OCI-LY1 (cell line): Measurements from ENCODE around the gene SLC30A3.
A peak's percentile ranks its signal among the peaks of the same experiment; 100 is the strongest.

ENCODE experiments used
- H2AFZ ChIP-seq: fragments of 200-600 bp; sonication (generic), shearing (Covaris generic); 2 replicates; pipeline ENCODE4 v1.6.0; 2014; ENCODE audit warnings: antibody characterized with exemption, mild to moderate bottlenecking, low read length
- H3F3A ChIP-seq: fragments of 200-600 bp; sonication (generic), shearing (Covaris generic); 2 replicates; pipeline ENCODE4 v1.6.0; 2014; ENCODE audit warnings: mild to moderate bottlenecking, antibody characterized with exemption, low read length, moderate library complexity; ENCODE audit not compliant: insufficient read depth
- H3K27ac ChIP-seq: fragments of 200-600 bp; sonication (generic); 2 replicates; pipeline ENCODE4 v1.5.1; 2014; ENCODE audit warnings: low read length, mixed run types, mild to moderate bottlenecking, low read depth; ENCODE audit not compliant: poor library complexity, severe bottlenecking
- H3K27me3 ChIP-seq: fragments of 200-600 bp; sonication (generic); 2 replicates; pipeline ENCODE4 v1.6.0; 2014; ENCODE audit warnings: antibody characterized with exemption, mild to moderate bottlenecking, low read length, moderate library complexity; ENCODE audit not compliant: insufficient read depth
- H3K36me3 ChIP-seq: fragments of 200-600 bp; sonication (generic); 2 replicates; pipeline ENCODE4 v1.6.1; 2014; ENCODE audit warnings: mild to moderate bottlenecking, antibody characterized with exemption, low read length, moderate library complexity, mixed read lengths; ENCODE audit not compliant: insufficient read depth
- H3K4me1 ChIP-seq: fragments of 200-600 bp; sonication (generic); 2 replicates; pipeline ENCODE4 v1.5.1; 2014; ENCODE audit warnings: mild to moderate bottlenecking, low read length, moderate library complexity; ENCODE audit not compliant: insufficient read depth, severe bottlenecking
- H3K4me2 ChIP-seq: fragments of 200-600 bp; sonication (generic), shearing (Covaris generic); 2 replicates; pipeline ENCODE4 v1.6.1; 2014; ENCODE audit warnings: low read length
- H3K4me3 ChIP-seq: fragments of 200-600 bp; sonication (generic); 2 replicates; pipeline ENCODE4 v1.5.1; 2014; ENCODE audit warnings: low read length, low read depth, mild to moderate bottlenecking, mixed read lengths; ENCODE audit not compliant: poor library complexity, severe bottlenecking
- H3K79me2 ChIP-seq: fragments of 200-600 bp; shearing (Covaris generic); 2 replicates; pipeline ENCODE4 v1.6.1; 2016; ENCODE audit warnings: mixed run types, low read length, mixed read lengths; ENCODE audit not compliant: insufficient read depth
- H3K9ac ChIP-seq: fragments of 200-600 bp; sonication (generic), shearing (Covaris generic); 2 replicates; pipeline ENCODE4 v1.6.1; 2014; ENCODE audit warnings: mild to moderate bottlenecking, low read length, mixed read lengths
- H3K9me2 ChIP-seq: fragments of 200-600 bp; sonication (generic), shearing (Covaris generic); 2 replicates; pipeline ENCODE4 v1.6.1; 2014; ENCODE audit warnings: low read depth, mild to moderate bottlenecking, low read length, mixed read lengths
- H3K9me3 ChIP-seq: fragments of 200-600 bp; shearing (Covaris generic); 2 replicates; pipeline ENCODE4 v1.6.1; 2014; ENCODE audit warnings: low read length, mixed read lengths
- H4K20me1 ChIP-seq: fragments of 200-600 bp; sonication (generic), shearing (Covaris generic); 2 replicates; pipeline ENCODE4 v1.6.0; 2016; ENCODE audit warnings: mild to moderate bottlenecking, low read length; ENCODE audit not compliant: insufficient read depth
- EZH2 ChIP-seq: fragments of 200-600 bp; sonication (generic), shearing (Covaris generic); IDR thresholded peaks from 2 replicates; pipeline ENCODE4 v1.8.0; 2017; ENCODE audit warnings: borderline replicate concordance, mixed run types, mild to moderate bottlenecking, antibody characterized with exemption, low read length, moderate library complexity, mixed read lengths
- TF ChIP-seq, protein P1 (sequence below): fragments of 200-600 bp; sonication (generic), shearing (Covaris generic); IDR thresholded peaks from 2 replicates; pipeline ENCODE4 v1.5.1; 2017; ENCODE audit warnings: mild to moderate bottlenecking, antibody characterized with exemption, low read length, moderate library complexity, mixed read lengths

SLC30A3 gene

GRCh38 chr2:27263287-27264252, 723 bp upstream of the SLC30A3 start:
- Histone ChIP-seq H3K27ac (no peak overlapping the region), H3K9me3 (no peaks in the 10 kb centered on the region), H3K36me3 (no peaks in the 10 kb centered on the region), H4K20me1 (no peaks in the 10 kb centered on the region), H2AFZ (no peak overlapping the region), H3K79me2 (no peaks in the 10 kb centered on the region), H3F3A (no peaks in the 10 kb centered on the region), H3K9ac (no peak overlapping the region), H3K4me1 (peaks cover 20% of the 10 kb centered on the region), H3K4me2 (peak overlapping the region; percentile 74), H3K9me2 (no peaks in the 10 kb centered on the region), H3K4me3 (peak overlapping the region; percentile 52), H3K27me3 (peaks cover 21% of the 10 kb centered on the region)
- TF ChIP-seq EZH2 = no peak
- TF ChIP-seq, protein P1, sequence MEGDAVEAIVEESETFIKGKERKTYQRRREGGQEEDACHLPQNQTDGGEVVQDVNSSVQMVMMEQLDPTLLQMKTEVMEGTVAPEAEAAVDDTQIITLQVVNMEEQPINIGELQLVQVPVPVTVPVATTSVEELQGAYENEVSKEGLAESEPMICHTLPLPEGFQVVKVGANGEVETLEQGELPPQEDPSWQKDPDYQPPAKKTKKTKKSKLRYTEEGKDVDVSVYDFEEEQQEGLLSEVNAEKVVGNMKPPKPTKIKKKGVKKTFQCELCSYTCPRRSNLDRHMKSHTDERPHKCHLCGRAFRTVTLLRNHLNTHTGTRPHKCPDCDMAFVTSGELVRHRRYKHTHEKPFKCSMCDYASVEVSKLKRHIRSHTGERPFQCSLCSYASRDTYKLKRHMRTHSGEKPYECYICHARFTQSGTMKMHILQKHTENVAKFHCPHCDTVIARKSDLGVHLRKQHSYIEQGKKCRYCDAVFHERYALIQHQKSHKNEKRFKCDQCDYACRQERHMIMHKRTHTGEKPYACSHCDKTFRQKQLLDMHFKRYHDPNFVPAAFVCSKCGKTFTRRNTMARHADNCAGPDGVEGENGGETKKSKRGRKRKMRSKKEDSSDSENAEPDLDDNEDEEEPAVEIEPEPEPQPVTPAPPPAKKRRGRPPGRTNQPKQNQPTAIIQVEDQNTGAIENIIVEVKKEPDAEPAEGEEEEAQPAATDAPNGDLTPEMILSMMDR = no peak

GRCh38 chr2:27261926-27262298, 935 bp downstream of the SLC30A3 start:
- TF ChIP-seq EZH2 = no peak
- TF ChIP-seq, protein P1 = no peak
- no peaks in the 10 kb centered on the region for H3K9me2 ChIP-seq
- no peak overlapping the region for H3K27ac ChIP-seq
- peaks cover 29% of the 10 kb centered on the region for H3K27me3 ChIP-seq
- no peaks in the 10 kb centered on the region for H3F3A ChIP-seq
- no peaks in the 10 kb centered on the region for H4K20me1 ChIP-seq
- no peak overlapping the region for H2AFZ ChIP-seq
- no peaks in the 10 kb centered on the region for H3K36me3 ChIP-seq
- no peak overlapping the region; the same call in 1 of the 2 replicates for H3K4me2 ChIP-seq
- H3K4me3 ChIP-seq = no peak overlapping the region
- H3K9ac ChIP-seq = no peak overlapping the region
- peaks cover 20% of the 10 kb centered on the region for H3K4me1 ChIP-seq
- H3K79me2 ChIP-seq = no peaks in the 10 kb centered on the region
- H3K9me3 ChIP-seq = no peaks in the 10 kb centered on the region

DNA sequence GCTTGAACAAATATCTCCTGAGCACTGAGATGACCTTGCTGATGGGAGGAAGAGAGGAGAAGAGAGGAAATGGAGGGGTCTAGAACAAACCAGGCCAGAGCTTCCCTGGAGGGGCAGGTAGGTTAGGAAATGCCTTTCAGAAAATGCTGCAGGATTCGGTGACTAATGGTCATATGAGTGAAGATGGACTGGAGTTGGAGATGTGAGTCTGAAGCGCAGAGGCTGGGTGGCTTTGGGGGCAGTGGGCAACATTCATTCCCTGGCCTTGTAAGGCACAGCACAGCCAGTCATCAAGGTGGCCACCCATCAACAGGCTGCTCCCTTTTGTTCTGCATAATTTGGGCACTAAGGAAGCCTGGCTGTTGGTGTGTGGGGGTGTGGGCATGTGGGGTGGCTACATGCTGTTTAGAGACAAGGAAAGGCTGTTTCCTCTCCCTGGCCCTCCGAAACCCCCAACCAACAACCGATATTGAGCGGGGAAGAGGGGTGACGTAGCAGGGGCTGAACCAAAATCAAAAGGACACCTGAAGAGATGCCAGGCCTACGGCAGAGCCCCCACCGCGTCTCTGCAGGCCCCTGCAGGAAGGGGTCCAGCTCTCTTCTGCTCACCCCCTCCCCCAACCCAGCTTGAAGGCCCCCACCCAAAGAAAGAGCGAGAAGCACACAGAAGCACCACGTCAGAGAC, 1.5 kb downstream of the SLC30A3 start:
- Histone ChIP-seq H4K20me1 (no peaks in the 10 kb centered on the region), H2AFZ (no peak overlapping the region), H3K9me2 (no peaks in the 10 kb centered on the region), H3K79me2 (no peaks in the 10 kb centered on the region), H3K4me3 (no peak overlapping the region), H3K4me1 (peaks cover 20% of the 10 kb centered on the region), H3F3A (no peaks in the 10 kb centered on the region), H3K4me2 (no peak overlapping the region), H3K9me3 (no peaks in the 10 kb centered on the region), H3K27me3 (peaks cover 30% of the 10 kb centered on the region), H3K36me3 (no peaks in the 10 kb centered on the region), H3K27ac (no peak overlapping the region), H3K9ac (no peak overlapping the region)
- TF ChIP-seq EZH2 = no peak
- TF ChIP-seq, protein P1 = no peak
